ENCODE data around the gene GINS1. TPM values are rescaled to one million over a fixed set of nuclear protein-coding genes. Genes with fewer than 3 reads are reported as not detected.

GINS1 gene
- total RNA-seq: 13.7 to 15.5 TPM (median 13.7 TPM) in 3 replicates

DNA sequence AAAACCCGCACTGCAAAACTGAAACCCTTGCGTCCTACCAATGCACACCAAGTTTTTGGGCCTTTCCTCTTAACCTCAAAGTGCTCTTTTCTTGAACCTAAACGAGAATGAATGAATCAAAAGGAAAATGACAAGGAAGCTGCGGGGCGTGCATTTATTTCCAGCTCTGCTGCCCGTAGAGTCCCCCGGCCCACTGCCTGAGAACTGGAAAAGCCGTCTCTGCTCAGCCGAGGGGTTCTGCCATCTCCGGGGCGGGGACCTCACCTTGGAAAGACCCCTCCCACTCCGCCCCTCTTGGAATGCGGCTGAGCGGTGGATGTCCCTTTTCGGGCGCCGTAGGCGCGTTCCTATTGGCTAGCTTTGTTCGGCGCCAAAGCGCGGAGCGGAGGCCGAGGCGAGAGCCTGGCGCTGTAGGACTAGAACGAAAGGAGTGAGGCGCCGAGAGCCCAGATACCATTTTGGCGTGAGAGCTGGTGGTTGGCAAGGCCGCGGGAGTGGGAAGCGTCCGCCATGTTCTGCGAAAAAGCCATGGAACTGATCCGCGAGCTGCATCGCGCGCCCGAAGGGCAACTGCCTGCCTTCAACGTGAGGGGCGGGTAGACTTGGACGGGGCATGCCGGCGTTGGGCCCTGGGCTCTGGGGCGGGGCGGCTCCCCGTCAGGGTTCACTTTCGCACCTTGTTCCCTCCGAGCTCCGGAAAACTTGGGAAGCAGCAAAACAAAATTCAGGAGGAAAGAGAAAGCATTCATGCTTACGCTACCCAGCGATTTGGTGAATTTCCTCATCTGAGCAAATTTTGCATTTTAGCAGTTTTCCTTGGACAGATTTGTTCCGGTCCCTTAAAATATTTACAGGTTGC is at the start of gene GINS1:
TSS of gene GINS1 (plus strand) at position 363 of the 859 bp plus-strand sequence. CDS start at position 511, 148 bp downstream.
- Mint-ChIP-seq H3K27me3 (ENCODE audit: low read depth) (peaks cover 2% of the 10 kb centered on the region), H3K4me3 (peak within 1 kb of the TSS; percentile 88), H3K36me3 (peaks cover 5% of the 10 kb centered on the region), H3K27ac (peak within 1 kb of the TSS; percentile 96), H3K9me3 (peaks cover 17% of the 10 kb centered on the region), H3K4me1 (peaks cover 18% of the 10 kb centered on the region)
- DNase-seq (ENCODE audit: low spot score in 2 of 2, unreplicated experiment in 2 of 2): peak; percentile 86 to 95
- TF ChIP-seq, protein P1, sequence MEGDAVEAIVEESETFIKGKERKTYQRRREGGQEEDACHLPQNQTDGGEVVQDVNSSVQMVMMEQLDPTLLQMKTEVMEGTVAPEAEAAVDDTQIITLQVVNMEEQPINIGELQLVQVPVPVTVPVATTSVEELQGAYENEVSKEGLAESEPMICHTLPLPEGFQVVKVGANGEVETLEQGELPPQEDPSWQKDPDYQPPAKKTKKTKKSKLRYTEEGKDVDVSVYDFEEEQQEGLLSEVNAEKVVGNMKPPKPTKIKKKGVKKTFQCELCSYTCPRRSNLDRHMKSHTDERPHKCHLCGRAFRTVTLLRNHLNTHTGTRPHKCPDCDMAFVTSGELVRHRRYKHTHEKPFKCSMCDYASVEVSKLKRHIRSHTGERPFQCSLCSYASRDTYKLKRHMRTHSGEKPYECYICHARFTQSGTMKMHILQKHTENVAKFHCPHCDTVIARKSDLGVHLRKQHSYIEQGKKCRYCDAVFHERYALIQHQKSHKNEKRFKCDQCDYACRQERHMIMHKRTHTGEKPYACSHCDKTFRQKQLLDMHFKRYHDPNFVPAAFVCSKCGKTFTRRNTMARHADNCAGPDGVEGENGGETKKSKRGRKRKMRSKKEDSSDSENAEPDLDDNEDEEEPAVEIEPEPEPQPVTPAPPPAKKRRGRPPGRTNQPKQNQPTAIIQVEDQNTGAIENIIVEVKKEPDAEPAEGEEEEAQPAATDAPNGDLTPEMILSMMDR (IDR thresholded peaks at IDR 0.05; ENCODE audit: unreplicated experiment): no peak

DNA sequence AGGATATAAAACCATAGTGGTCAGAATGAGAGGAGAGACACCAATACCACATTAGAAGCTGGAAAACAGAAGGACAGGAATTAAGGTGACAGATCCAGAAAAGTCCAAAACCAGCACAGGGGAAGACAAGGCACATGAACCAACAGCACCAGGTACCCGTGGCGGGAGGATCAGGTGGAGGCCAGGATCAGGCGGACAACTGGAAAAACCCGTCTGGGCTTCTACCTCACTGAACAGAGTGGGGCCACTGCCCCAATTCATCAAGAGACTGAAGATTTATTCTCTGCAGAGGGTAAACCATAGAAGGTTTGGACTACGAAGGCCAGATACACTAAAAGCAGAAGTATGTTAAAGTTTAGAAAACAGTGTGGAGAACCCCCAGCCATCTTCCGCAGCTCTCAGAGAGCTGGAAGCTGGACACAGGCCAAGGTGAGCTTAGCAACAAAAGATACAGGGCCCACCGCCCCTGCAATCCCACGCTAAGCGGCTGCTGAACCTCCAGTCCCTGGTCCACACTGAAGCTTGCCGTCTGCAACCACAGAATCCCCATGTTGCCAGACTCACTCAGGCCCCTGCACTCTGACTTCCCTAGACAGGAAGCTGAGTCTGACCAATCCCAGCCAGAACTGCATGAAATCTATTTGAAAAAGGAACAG is 46.7 kb upstream of the GINS1 start:
- Mint-ChIP-seq H3K36me3 (peaks cover 8% of the 10 kb centered on the region), H3K4me3 (peak overlapping the region; percentile 33), H3K27ac (peak overlapping the region; percentile 97), H3K4me1 (peaks cover 17% of the 10 kb centered on the region), H3K9me3 (peaks cover 8% of the 10 kb centered on the region), H3K27me3 (ENCODE audit: low read depth) (no peaks in the 10 kb centered on the region)
- TF ChIP-seq, protein P1 (IDR thresholded peaks at IDR 0.05; ENCODE audit: unreplicated experiment): no peak
- peak; percentile 43 to 68 for DNase-seq (ENCODE audit: low spot score in 2 of 2, unreplicated experiment in 2 of 2)

DNA sequence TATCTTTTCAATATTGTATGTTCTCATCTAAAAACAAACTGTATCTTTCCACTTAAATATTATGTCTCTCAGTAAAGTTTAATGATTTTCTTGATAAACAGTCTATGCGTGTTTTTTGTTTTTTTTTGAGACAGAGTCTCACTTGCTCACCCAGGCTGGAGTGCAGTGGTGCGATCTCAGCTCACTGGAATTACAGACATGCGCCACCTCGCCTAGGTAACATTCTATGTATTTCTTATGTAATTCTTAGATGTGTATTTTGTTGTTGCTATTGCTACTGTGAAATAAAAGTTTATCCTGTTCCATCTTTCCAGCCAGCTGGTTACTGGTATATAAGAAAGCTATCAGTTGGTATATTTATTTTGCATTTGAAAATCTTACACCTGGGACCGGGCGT is 46.2 kb upstream of the GINS1 start:
- Mint-ChIP-seq H3K9me3 (peaks cover 8% of the 10 kb centered on the region), H3K4me1 (peaks cover 17% of the 10 kb centered on the region), H3K4me3 (peak overlapping the region; percentile 13), H3K27ac (peak overlapping the region; percentile 97), H3K27me3 (ENCODE audit: low read depth) (no peaks in the 10 kb centered on the region), H3K36me3 (peaks cover 8% of the 10 kb centered on the region)
- no peak for DNase-seq (ENCODE audit: low spot score in 2 of 2, unreplicated experiment in 2 of 2)
- TF ChIP-seq, protein P1 (IDR thresholded peaks at IDR 0.05; ENCODE audit: unreplicated experiment): no peak

DNA sequence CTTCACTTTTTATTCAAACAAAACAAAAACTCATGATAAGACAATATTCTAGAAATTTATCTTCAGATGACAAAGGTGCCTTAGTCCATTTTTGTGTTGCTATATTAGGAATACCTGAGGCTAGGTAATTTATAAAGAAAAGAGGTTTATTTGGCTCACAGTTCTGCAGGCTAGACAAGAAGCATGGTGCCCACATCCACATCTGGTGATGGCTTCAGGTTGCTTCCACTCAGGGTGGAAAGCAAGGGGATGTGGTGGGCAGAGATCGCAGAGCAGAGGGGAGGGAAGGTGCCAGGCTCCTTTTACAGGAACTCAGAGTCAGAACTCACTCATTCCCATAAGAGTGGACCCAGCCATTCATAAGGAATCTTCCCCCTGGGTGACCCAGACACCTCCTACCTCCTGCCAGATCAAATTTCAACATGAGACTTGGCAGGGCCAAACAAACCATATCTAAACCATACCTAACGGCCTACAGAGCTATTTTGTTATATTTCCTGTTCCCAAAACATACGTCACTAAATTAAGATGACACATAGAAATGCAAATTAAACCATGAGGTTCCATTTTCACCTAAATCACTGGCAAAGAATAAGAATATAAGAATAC is 43.2 kb upstream of the GINS1 start:
- Mint-ChIP-seq H3K27me3 (ENCODE audit: low read depth) (no peaks in the 10 kb centered on the region), H3K4me3 (no peak overlapping the region), H3K9me3 (peaks cover 15% of the 10 kb centered on the region), H3K27ac (peak overlapping the region; percentile 50), H3K4me1 (peaks cover 17% of the 10 kb centered on the region), H3K36me3 (peaks cover 26% of the 10 kb centered on the region)
- no peak for DNase-seq (ENCODE audit: low spot score in 2 of 2, unreplicated experiment in 2 of 2)
- TF ChIP-seq, protein P1 (IDR thresholded peaks at IDR 0.05; ENCODE audit: unreplicated experiment): no peak

DNA sequence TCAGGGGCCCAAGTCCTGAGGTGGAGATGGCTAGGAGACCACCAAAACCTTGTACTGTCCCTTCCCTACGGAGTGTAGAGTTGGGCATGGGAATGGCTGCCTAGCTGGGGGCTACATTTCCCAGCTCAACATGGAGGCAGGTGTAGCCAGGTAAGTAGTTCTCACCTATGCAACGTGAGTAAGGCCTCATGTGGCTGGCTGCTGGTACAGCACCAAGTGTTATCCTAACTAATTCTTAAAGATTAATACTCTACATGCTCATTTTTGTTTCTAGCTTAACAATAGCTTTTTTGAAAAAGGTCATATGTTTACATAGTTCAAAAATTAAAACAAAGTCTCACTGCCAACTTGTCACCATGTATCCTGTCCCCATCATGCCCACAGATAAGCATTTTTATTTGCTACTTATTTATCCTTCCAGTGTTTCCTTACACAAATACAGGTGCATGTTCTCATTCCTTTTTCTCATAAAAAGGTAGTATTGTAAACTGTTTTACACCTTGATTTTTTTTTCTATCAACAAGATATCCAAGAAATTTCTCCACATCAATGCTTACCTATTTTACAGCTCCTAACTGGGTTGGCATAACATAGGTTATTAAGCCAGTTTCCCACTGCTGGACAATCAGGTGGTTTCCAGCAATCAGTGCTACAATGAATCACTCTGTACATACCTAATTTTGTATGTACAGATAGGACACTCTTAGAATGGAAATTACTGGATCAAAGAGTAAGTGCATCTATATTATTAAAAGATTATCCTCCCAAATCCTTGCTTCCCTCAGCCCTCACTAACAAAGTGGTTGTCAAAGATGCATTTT is 42.4 kb upstream of the GINS1 start:
- peaks cover 15% of the 10 kb centered on the region for H3K9me3 Mint-ChIP-seq
- TF ChIP-seq, protein P1 (IDR thresholded peaks at IDR 0.05; ENCODE audit: unreplicated experiment): no peak
- H3K36me3 Mint-ChIP-seq: peaks cover 26% of the 10 kb centered on the region
- no peak overlapping the region for H3K4me3 Mint-ChIP-seq
- peaks cover 17% of the 10 kb centered on the region for H3K4me1 Mint-ChIP-seq
- no peak for DNase-seq (ENCODE audit: low spot score in 2 of 2, unreplicated experiment in 2 of 2)
- no peak overlapping the region for H3K27ac Mint-ChIP-seq
- H3K27me3 Mint-ChIP-seq (ENCODE audit: low read depth): no peaks in the 10 kb centered on the region

Measured in mesothelial cell of epicardium (in vitro differentiated cells).